ENCODE data around the gene DTD2.
"Not testable (repeated sequence)": the region's sequence is repeated elsewhere in the genome, so short reads cannot be mapped to it uniquely, and the experiment has no call there.

GRCh38 chr14:31437045-31437691, 20.1 kb downstream of the DTD2 start:
- TF ChIP-seq CTCF (conservative IDR thresholded peaks at IDR 0.05; ENCODE audit: low read depth, low read length); EZH2phosphoT487 (IDR thresholded peaks at IDR 0.05; ENCODE audit: borderline replicate concordance, low read length): not testable (repeated sequence)
